GM19468 (cell line): ENCODE data around the gene MAPKAP1.

Source experiments
- ATAC-seq: cut with Tn5 transposase; IDR thresholded peaks from one replicate; pipeline ENCODE4 v1.9.1; 2021; ENCODE audit warnings: mild to moderate bottlenecking, moderate library complexity, moderate number of reproducible peaks; ENCODE audit not compliant: unreplicated experiment; ENCODE audit errors: extremely low read depth

Gene MAPKAP1

DNA sequence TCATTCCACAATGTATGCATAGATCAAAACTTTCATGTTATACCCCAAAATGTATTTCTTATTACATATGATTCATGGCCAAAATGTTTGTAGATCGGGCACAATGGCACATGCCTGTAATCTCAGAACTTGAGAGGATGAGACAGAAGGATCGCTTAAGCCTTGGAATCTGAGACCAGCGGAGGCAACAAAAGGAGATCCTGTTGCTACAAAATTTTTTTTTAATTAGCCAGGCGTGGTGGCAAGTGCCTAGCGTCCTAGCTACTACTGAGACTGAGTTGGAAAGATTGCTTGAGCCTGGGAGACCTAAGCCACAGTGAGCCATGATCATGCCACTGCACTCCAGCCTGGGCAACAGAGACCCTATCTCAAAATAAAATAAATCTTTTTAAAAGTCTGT lies 89.9 kb downstream of the MAPKAP1 start:
- no peak for ATAC-seq

DNA sequence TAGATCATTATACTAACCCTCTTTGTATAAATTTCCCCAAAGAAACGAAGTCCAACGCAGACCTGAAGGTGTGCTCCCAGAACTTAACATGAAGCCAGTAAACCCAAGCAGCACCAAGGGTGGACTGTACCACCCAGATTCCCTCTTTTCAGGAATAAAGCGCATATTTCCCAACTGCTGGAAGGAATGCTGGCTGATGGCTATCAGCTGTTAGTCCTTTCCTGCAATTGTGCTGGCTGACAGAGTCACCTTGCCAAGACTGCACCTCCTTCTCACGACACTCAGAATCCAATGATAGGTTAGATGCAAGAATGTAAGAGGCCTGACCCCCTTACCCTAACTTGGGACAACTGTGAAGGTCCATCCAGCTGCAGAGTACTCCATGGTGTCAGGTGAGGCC lies 93.9 kb downstream of the MAPKAP1 start:
- ATAC-seq, result no peak

DNA sequence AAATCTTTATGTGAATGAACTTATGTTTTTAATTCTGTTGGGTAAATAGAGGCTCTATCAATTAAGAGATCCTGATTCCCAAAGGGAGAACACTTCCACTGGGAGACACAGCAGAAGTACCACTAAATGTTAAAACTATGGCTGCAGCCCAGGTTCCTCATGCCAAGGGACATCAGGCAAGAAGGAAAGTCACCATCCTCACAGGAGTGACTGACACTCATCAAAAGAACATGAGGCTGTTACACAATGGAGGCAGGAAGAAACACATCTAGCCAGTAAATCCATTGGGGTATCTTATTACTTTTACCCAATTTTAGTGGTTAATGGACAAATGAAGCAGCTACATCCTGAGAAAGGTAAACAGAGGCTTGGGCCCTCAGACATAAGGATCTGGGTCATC lies 94.4 kb downstream of the MAPKAP1 start:
- ATAC-seq, result no peak

DNA sequence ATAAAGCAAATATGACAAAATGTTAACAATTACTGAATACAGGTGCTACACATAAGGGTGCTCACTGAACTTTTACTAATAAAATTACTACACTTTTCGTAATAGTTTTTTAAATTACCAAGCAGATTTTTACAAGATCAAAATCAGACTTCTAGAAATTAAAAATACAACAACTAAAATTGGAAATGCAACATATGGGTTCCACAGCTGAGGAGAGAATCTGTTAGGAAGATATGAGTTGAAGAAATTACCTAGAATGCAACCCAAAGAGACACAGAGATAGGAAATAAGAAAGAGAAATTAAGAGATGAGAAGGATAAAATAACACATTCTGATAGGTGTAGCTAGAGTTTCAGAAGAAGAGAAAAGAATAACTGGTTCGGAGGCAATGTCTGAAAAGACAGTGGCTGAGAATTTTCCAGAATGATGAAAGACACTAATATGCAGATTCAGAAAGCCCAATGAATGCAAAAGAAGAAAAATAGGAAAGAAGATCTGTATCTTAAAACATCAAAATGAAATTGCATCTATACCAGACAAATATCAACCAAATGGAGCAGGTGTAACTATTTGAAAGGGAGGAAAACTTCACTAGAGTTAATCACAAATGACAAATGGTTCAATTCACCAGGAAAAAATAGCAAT lies 95.8 kb downstream of the MAPKAP1 start:
- no peak for ATAC-seq

DNA sequence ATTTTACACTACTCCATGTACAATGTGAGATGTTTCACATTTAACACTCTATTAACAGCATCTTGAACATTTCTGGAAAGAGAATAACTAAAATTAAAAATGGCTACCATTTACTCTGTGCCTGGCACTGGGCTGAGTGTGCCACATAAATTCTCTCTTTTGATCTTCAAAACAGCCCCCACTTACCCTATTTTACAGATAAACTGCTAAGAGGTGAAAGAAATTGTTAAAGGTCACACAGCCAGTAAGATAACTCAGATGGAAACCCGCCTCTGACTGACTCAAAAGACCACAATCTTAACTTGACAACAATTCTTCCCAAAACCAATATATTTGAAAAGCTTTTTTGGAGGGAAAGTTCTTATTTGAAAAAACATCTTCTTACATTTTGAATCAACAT lies 97.3 kb downstream of the MAPKAP1 start:
- ATAC-seq, result no peak

DNA sequence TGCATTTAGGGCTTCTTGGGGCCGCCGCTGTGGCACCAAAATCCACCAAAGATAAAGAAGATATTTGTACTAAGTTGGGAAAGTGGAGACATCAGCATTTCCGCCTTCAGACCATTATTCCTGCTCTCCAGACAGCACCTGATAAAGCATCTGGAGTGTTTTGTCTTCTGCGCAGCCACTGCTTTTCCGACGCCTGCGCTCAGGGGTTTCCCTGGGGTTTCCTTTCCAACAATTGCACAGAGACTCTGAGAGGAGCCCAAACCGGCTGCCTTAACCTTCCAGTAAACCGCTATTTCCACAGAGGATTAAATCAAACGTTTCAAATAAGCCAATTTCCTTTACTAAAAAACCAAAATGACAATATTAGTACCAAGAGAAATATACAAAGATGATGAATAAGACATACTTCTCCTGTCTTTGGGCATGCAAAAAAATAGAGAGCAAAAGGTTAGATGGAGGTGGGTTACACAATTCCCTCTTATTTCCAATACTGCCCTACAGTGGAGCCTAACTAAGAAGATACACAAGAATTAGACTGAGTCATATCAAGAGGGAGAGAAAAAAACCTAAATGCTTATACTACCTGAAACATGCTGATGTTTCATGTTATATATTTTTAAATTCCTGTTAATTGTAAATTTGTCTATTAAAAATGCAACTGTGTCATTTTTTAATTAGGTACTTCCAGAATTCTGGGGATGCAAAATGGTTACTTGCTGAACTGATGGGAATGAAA lies 98.4 kb downstream of the MAPKAP1 start:
- no peak for ATAC-seq

DNA sequence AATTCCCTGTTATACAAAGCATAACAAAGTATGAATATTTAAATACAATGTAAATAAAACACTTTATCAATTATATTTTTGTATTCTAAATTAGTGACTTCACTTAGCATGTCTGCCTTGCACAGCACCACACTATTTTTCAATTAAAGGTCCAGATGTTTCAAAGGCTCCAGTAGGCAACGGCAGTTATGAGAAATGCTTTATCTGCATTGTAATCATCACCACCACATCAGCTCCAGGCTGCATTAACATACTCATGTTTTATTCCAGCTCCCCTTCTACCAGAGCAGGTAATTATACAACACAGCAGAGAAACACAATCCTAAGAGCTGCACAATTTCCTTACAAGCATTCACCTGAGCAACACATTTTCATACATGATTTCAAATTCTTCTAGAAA lies 102.8 kb downstream of the MAPKAP1 start:
- no peak for ATAC-seq

DNA sequence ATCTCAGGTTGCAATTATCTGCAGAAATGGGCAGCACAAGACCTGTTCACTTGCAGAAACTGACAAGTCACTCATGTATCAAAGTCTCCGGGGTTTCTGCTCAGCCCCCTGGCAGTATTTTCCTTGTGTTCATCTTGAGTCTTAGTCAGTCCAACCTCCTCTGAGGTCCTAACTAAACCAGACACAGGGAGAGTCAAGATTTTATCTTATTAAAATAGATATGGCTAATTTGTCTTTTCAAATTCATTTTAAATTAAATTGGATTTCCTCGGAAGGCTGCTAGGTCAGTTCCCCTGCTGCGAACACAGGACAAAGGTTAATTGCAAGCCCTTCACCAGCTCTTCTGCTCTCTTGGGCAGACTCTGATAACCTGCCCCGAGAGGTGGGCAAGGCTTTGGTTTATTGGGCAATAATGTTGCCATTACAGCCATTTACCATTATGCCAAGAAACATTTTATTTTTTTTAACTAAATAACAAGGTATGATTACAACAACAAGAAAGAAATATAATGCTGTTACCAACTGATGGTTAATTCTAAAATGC lies 103.5 kb downstream of the MAPKAP1 start:
- ATAC-seq, result no peak

DNA sequence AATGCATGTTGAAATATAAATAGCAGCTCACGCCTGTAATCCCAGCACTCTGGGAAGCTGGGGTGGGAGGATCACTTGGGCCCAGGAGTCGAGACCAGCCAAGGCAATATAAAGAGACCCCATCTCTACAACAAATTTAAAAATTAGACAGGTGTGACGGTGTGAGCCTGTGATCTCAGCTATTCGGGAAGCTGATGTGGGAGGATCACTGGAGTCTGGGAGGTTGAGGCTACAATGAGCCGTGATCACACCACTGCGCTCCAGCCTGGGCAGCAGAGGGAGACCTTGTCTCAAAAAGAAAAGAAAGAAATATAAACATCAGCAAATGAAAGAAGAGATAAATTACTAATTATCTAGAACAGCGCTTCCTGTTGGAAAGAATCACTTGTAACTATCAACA lies 105.0 kb downstream of the MAPKAP1 start:
- no peak for ATAC-seq

DNA sequence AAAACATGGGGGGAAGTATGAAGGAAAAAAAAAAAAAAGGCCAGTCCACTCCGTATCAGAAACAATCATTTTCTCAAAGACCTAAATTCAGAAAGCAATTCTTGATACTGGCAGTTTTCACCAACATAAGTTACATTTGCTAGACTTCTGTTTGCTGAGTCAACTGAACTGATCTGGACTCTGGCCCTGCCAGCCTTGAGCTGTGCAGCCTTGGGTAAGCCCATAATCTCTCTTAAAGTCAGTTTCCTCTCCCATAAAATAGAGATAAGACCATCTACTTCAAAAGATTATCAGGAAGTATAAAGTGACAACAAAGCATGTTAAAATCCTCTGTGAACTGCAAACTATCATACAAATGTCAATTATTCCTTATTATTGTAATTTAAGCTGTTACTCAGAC lies 106.8 kb downstream of the MAPKAP1 start:
- no peak for ATAC-seq

DNA sequence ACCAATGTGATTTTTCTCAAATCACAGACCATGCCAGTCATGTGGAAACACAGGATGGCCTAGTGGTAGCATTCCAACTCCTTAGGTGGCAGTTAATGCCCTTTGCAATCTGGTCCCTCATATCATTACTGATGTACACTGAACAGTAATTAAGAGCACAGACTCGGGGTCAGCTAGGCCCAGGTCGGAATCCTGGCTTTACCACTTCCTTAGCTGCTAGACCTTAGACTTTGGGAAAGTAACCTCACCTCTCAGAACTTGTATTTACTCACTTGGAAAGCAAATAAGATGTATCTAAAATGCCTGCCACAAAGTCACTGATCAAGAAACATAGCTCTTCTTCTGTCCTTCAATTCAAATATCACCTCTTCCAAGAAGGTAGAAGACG lies 112.8 kb downstream of the MAPKAP1 start:
- no peak for ATAC-seq

DNA sequence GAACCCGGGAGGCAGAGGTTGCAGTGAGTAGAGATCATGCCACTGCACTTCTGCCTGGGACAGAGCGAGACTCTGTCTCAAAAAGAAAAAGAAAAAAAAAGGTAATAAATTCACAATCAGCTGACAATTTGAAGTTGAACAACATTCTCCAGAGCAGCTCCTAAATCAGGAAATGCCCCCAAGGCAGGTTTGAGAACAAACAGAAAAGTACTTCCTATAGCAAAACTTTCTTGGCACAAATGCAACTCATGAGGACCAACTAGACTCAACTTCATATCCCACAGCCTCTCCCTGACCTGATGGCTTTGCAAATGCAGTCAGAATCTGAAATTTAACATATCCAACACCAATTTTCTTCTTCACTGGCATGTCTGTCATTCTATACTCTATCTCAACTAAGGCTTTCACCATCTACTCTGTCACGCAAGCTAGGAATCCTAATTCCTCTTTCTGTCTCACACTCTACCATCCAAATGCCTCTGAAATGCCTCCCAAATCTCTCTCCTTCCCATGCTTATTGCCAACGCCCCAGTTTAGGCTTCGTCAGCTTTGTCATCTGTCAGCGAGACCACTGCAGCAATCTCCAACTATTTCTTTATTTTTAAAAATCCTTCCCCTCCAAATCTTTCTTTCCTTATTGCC lies 113.3 kb downstream of the MAPKAP1 start:
- ATAC-seq, result no peak

DNA sequence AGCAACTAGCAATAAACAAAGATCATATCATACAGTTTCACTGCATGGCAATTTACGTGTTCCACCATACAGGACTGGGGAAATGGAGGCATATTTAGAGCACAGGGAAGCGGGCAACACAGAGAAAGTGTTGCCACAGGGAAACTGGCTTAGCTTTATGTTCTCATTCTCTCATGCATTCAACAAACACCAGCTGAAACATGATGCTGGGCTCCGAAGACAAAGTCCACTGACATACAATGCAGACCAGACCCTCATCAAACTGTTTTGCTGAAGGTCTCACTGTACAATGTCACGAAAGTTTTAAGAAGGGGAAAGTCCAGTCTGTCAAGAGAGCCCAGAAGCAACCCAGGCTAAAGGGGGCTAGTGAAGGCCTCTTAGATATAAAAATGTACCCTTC lies 115.1 kb downstream of the MAPKAP1 start:
- ATAC-seq, result no peak

DNA sequence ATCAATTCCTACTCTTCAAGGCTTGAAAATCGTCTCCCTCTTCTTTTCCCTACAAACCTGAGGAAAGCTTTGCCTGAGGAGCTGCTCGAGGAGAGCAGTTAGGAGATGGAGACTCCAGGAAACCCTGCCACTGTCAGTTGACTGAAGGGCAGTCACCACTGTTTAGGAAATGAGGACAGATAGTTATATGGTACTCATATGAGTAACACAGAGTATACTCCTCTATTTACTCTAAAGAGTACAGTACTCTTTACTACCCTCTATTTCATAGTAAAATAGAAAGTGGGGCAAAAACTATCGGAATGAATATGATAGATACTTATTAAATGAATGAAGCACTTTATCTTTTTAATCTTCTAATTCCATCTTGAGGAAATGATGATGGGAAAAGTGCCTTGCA lies 115.8 kb downstream of the MAPKAP1 start:
- no peak for ATAC-seq

DNA sequence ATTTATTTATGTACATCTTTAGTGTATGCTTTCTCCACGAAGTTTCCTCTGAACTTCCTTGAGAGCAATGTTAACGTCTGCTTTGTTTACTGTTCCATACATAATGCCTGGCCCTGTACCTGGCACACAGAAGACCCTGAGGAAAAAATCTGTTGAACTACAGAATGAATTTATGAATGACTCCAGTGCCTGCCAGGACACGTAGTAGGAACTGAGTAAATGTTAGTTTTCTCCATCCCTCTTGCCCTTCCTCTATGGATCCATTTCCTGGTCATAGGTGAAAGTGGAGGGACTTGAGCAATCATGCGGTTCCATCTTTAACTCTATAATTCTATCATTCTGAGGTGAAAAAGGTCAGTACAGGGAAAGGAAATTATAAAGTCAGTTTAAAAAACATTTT lies 117.7 kb downstream of the MAPKAP1 start:
- ATAC-seq, result no peak

DNA sequence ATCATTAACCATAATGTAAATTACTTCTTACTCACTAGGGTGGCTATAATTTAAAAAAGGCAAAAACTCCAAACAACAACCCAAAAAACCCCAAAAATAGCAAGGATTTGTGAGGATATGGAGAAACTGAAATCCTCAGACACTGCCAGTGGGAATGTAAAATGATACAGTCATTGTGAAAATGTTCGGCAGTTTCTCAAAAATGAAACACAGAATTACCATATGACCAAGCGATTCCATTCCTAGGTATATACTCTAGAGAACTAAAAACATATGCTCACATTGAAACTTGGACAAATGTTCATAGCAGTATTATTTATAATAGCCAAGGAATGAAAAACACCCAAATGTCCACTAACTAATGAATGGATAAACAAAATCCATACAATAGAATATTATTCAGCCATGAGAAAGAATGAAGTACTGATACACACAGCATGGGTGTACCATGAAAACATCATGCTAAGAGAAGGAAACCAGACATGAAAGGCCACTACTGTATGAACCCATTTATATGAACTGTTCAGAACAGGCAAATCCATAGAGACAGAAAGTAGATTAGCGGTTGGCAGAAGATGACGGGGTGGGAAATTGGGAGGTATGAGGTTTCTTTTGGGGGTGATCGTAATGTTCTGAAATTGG lies 119.1 kb downstream of the MAPKAP1 start:
- ATAC-seq, result no peak

DNA sequence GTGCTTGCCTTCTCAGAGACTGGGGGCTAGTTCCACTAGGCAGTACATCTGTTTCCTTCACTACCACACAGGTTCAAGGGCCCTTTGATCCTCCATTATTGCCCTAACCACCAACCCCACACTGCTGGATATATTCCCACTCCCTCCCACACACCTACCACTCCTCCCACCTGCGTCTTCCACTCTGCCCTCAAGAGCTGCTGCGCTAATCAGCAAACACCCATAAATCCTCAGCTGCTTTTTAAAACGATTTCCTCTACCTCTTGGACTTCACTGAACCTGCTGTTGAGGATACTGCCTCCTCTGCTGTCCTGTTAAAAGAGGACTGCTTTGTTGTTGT lies 120.9 kb downstream of the MAPKAP1 start:
- no peak for ATAC-seq

DNA sequence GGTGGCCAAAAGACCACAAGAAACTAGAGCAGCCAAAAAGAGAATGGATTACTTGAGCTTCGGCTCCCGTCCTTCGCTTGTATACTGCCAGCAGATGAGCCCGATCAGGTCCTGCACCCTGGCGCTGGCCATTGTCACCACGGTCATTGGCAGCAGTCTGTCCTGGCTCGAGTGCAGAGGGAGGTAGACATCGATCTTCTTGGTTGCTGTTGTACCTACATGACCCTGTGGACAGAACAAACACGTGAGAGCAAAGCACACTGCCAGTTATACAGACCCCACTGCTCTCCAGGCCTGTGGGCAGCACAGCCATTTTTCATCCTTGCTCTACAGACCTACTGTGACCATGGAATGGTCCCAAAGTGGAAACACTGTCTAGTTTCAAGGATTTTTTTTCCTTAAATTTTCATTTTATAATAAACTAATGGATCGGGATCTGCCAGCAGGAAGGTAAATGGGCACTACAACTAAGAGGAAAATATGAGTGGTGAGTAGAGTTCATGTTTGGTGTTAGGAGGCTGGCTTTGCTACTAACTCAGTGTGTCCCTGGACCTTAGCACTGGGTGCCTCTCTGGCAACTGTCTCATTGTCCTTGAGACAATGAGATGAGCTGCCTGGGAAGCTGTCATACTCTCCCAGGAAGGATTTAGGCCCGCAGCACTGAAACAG lies 121.4 kb downstream of the MAPKAP1 start:
- ATAC-seq, result no peak

DNA sequence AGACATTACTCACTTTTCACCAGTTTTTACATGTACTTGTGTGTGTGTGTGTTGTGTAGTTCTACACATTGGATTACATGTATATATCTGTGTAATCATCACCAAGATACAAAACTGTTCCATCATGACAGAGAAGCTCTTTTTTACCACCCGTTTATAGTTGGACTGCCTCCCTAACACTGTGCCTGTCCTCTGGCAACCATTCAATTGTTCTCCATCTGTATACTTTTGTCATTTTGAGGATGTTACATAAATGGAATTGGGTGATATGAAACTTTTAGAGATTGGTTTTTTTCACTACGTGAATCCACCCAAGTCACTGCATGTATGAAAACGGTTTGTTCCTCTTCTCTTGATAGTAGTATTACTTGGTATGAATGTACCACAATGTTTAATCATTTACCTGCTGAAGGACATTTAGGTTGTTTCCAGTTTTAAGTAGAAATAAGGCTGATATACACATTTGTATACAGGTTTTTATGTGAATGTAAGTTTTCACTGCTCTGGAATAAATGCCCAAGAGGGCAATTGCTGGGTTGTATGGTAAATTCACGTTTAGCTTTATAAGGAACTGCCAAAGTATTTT lies 126.2 kb downstream of the MAPKAP1 start:
- ATAC-seq, result peak; percentile 52
